Liver (tissue), 9 donors: ENCODE results near the gene ABCA1. TPM values are rescaled to one million over a fixed set of nuclear protein-coding genes. Genes with fewer than 3 reads are reported as not detected.

Source experiments
- DNase-seq: peaks from one replicate; pipeline ENCODE4 v3.0.0-alpha.2; 2017; ENCODE audit warnings: low spot score
- H3K27ac ChIP-seq, 2 donors: one replicate each; pipeline ENCODE4 v1.7.0; 2013; ENCODE audit warnings: inconsistent platforms in 2 of 2, low read length in 2 of 2, control low read depth in 1 of 2, low read depth in 1 of 2, mild to moderate bottlenecking in 1 of 2
- H3K27me3 ChIP-seq, 4 donors: one replicate each; pipeline versions ENCODE4 v1.6.1 to v1.7.0; 2013; ENCODE audit warnings: low read length in 3 of 4, inconsistent platforms in 1 of 4, mild to moderate bottlenecking in 1 of 4, moderate library complexity in 1 of 4; ENCODE audit not compliant: control insufficient read depth in 4 of 4, insufficient read depth in 4 of 4
- H3K36me3 ChIP-seq, 4 donors: one replicate each; pipeline versions ENCODE4 v1.6.1 to v1.7.0; 2013; ENCODE audit warnings: low read length in 3 of 4, mild to moderate bottlenecking in 3 of 4, low read depth in 1 of 4, moderate library complexity in 1 of 4; ENCODE audit not compliant: control insufficient read depth in 4 of 4, insufficient read depth in 3 of 4
- H3K4me1 ChIP-seq, 4 donors: one replicate each; pipeline versions ENCODE4 v1.6.1 to v1.7.0; 2013; ENCODE audit warnings: low read length in 3 of 4, mild to moderate bottlenecking in 3 of 4, moderate library complexity in 1 of 4; ENCODE audit not compliant: control insufficient read depth in 4 of 4, insufficient read depth in 4 of 4
- H3K4me3 ChIP-seq, 3 donors: one replicate each; pipeline versions ENCODE4 v1.6.1 to v1.7.0; 2013; ENCODE audit warnings: low read length in 3 of 3, control low read depth in 1 of 3, low read depth in 1 of 3, mild to moderate bottlenecking in 1 of 3
- H3K9ac ChIP-seq, 2 donors: one replicate each; pipeline ENCODE4 v1.7.0; 2013; ENCODE audit warnings: low read length in 2 of 2, mild to moderate bottlenecking in 2 of 2, moderate library complexity in 2 of 2, control low read depth in 1 of 2, low read depth in 1 of 2
- H3K9me3 ChIP-seq, 4 donors: one replicate each; pipeline versions ENCODE4 v1.6.1 to v1.7.0; 2013; ENCODE audit warnings: low read length in 3 of 4; ENCODE audit not compliant: control insufficient read depth in 4 of 4
- EGR1 ChIP-seq, 2 donors: IDR thresholded peaks; 2 replicates each; pipeline ENCODE4 v1.6.1; 2016 to 2018; ENCODE audit warnings: antibody characterized with exemption in 2 of 2, low read depth in 2 of 2
- FOXA1 ChIP-seq: IDR thresholded peaks from 2 replicates; pipeline ENCODE4 v1.6.1; 2016; ENCODE audit warnings: antibody characterized with exemption
- FOXA2 ChIP-seq: IDR thresholded peaks from 2 replicates; pipeline ENCODE4 v1.6.1; 2016; ENCODE audit warnings: antibody characterized with exemption
- GABPA ChIP-seq, 2 donors: IDR thresholded peaks in 1 of 2; conservative IDR thresholded peaks in 1 of 2; 2 replicates each; pipeline ENCODE4 v1.6.1; 2016; ENCODE audit warnings: antibody characterized with exemption in 2 of 2, mild to moderate bottlenecking in 1 of 2, moderate library complexity in 1 of 2
- HNF4A ChIP-seq, 2 donors: conservative IDR thresholded peaks; 2 replicates each; pipeline ENCODE4 v1.6.1; 2016; ENCODE audit warnings: antibody characterized with exemption in 2 of 2, mild to moderate bottlenecking in 2 of 2
- HNF4G ChIP-seq: IDR thresholded peaks from 2 replicates; pipeline ENCODE4 v1.6.1; 2016; ENCODE audit warnings: antibody characterized with exemption
- JUND ChIP-seq, 2 donors: IDR thresholded peaks; 2 replicates each; pipeline ENCODE4 v1.6.1; 2016; ENCODE audit warnings: antibody characterized with exemption in 2 of 2
- NR2F2 ChIP-seq: IDR thresholded peaks from 2 replicates; pipeline ENCODE4 v1.6.1; 2016; ENCODE audit warnings: antibody characterized with exemption
- RAD21 ChIP-seq, 2 donors: IDR thresholded peaks; 2 replicates each; pipeline ENCODE4 v1.6.1; 2016; ENCODE audit warnings: antibody characterized with exemption in 2 of 2, mild to moderate bottlenecking in 2 of 2
- RXRA ChIP-seq, 2 donors: IDR thresholded peaks; 2 replicates each; pipeline ENCODE4 v1.6.1; 2017 to 2018; ENCODE audit warnings: antibody characterized with exemption in 2 of 2, mild to moderate bottlenecking in 1 of 2
- SP1 ChIP-seq: IDR thresholded peaks from 2 replicates; pipeline ENCODE4 v1.6.1; 2018; ENCODE audit warnings: antibody characterized with exemption, mild to moderate bottlenecking
- TAF1 ChIP-seq: conservative IDR thresholded peaks from 2 replicates; pipeline ENCODE4 v1.6.1; 2016; ENCODE audit warnings: antibody characterized with exemption, mild to moderate bottlenecking
- YY1 ChIP-seq: IDR thresholded peaks from 2 replicates; pipeline ENCODE4 v1.6.1; 2016; ENCODE audit warnings: antibody characterized with exemption, mild to moderate bottlenecking
- WGBS: extraction: QIAGEN DNeasy Blood & Tissue Kit; methylation state at CpG from one replicate; pipeline ENCODE4 v1.1.7; 2013; 5-methylcytosine and 5-hydroxymethylcytosine counted together
- polyA plus RNA-seq, 2 donors: library from polyadenylated mRNA; stranded (reverse) in 1 of 2; unstranded in 1 of 2; fragments of 200-250 nt in 1 of 2; fragments of >200 nt in 1 of 2; fragmentation: Nextera tagmentation in 1 of 2; extraction: Ambion mirVana in 1 of 2; gene quantifications; one replicate each; pipeline versions ENCODE4 v1.2.1 to v1.2.3, GENCODE V29; 2013 to 2015
- total RNA-seq, 2 donors: library from RNA; depleted of rRNA; stranded (reverse); fragments of >200 nt; gene quantifications; one replicate each; pipeline ENCODE4 v1.2.3, GENCODE V29; 2014
- TF ChIP-seq, protein P1 (sequence below): IDR thresholded peaks from 2 replicates; pipeline ENCODE4 v1.6.1; 2016; ENCODE audit warnings: antibody characterized with exemption
- TF ChIP-seq, protein P2 (sequence below): IDR thresholded peaks from 2 replicates; pipeline ENCODE4 v1.6.1; 2016; ENCODE audit warnings: antibody characterized with exemption, mild to moderate bottlenecking
- TF ChIP-seq, protein P3 (sequence below): IDR thresholded peaks from 2 replicates; pipeline ENCODE4 v1.6.1; 2016; ENCODE audit warnings: antibody characterized with exemption
- donor health status: healthy.
- donor health status: healthy.
- donor health status: healthy.
- donor health status: healthy.
- donor health status: healthy.

ABCA1 gene
- total and polyA plus RNA-seq, 4 donors, result 15.4 to 223 (median 62.9) TPM

GRCh38 chr9:104786293-104786692 lies 141.7 kb downstream of the ABCA1 start:
- no peak for TF ChIP-seq FOXA2
- TF ChIP-seq SP1, result no peak
- TF ChIP-seq NR2F2, result no peak
- TF ChIP-seq FOXA1, result no peak
- TF ChIP-seq, protein P1, sequence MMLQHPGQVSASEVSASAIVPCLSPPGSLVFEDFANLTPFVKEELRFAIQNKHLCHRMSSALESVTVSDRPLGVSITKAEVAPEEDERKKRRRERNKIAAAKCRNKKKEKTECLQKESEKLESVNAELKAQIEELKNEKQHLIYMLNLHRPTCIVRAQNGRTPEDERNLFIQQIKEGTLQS, result no peak
- TF ChIP-seq EGR1 (IDR thresholded peaks at IDR 0.05; ENCODE audit: low read depth in 2 of 2), result no peak
- no peak for TF ChIP-seq HNF4A (conservative IDR thresholded peaks at IDR 0.05)
- no peak for TF ChIP-seq GABPA (IDR thresholded peaks at IDR 0.05 in 1 of 2, conservative IDR thresholded peaks at IDR 0.05 in 1 of 2)
- no peak for TF ChIP-seq JUND (IDR thresholded peaks at IDR 0.05)
- TF ChIP-seq YY1, result no peak
- TF ChIP-seq HNF4G, result no peak
- TF ChIP-seq, protein P2, sequence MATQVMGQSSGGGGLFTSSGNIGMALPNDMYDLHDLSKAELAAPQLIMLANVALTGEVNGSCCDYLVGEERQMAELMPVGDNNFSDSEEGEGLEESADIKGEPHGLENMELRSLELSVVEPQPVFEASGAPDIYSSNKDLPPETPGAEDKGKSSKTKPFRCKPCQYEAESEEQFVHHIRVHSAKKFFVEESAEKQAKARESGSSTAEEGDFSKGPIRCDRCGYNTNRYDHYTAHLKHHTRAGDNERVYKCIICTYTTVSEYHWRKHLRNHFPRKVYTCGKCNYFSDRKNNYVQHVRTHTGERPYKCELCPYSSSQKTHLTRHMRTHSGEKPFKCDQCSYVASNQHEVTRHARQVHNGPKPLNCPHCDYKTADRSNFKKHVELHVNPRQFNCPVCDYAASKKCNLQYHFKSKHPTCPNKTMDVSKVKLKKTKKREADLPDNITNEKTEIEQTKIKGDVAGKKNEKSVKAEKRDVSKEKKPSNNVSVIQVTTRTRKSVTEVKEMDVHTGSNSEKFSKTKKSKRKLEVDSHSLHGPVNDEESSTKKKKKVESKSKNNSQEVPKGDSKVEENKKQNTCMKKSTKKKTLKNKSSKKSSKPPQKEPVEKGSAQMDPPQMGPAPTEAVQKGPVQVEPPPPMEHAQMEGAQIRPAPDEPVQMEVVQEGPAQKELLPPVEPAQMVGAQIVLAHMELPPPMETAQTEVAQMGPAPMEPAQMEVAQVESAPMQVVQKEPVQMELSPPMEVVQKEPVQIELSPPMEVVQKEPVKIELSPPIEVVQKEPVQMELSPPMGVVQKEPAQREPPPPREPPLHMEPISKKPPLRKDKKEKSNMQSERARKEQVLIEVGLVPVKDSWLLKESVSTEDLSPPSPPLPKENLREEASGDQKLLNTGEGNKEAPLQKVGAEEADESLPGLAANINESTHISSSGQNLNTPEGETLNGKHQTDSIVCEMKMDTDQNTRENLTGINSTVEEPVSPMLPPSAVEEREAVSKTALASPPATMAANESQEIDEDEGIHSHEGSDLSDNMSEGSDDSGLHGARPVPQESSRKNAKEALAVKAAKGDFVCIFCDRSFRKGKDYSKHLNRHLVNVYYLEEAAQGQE, result no peak
- TF ChIP-seq, protein P3, sequence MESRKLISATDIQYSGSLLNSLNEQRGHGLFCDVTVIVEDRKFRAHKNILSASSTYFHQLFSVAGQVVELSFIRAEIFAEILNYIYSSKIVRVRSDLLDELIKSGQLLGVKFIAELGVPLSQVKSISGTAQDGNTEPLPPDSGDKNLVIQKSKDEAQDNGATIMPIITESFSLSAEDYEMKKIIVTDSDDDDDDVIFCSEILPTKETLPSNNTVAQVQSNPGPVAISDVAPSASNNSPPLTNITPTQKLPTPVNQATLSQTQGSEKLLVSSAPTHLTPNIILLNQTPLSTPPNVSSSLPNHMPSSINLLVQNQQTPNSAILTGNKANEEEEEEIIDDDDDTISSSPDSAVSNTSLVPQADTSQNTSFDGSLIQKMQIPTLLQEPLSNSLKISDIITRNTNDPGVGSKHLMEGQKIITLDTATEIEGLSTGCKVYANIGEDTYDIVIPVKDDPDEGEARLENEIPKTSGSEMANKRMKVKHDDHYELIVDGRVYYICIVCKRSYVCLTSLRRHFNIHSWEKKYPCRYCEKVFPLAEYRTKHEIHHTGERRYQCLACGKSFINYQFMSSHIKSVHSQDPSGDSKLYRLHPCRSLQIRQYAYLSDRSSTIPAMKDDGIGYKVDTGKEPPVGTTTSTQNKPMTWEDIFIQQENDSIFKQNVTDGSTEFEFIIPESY, result no peak
- Histone ChIP-seq H3K4me3 (no peak overlapping the region), H3K36me3 (peaks cover 33 to 90% (median 84%) of the 10 kb centered on the region in 4 donors), H3K4me1 (no peaks in the 10 kb centered on the region), H3K27me3 (no peaks in the 10 kb centered on the region), H3K9ac (no peak overlapping the region), H3K9me3 (no peaks in the 10 kb centered on the region), H3K27ac (no peak overlapping the region)
- DNase-seq, result no peak
- WGBS, result 98% methylated on average over 1 of the region's 1 CpG

GRCh38 chr9:104784098-104784497 lies 143.9 kb downstream of the ABCA1 start:
- Histone ChIP-seq H3K36me3 (peaks cover 28 to 75% (median 69%) of the 10 kb centered on the region in 4 donors), H3K9me3 (no peaks in the 10 kb centered on the region), H3K27ac (no peak overlapping the region), H3K4me1 (no peaks in the 10 kb centered on the region), H3K27me3 (no peaks in the 10 kb centered on the region), H3K9ac (no peak overlapping the region), H3K4me3 (no peak overlapping the region)
- no peak for DNase-seq
- 63% methylated on average over 2 of the region's 2 CpGs for WGBS
- TF ChIP-seq RAD21 (IDR thresholded peaks at IDR 0.05), result no peak
- no peak for TF ChIP-seq TAF1
- TF ChIP-seq, protein P1, result no peak
- TF ChIP-seq, protein P2, result no peak
- TF ChIP-seq RXRA (IDR thresholded peaks at IDR 0.05), result no peak
- TF ChIP-seq NR2F2, result no peak
- TF ChIP-seq GABPA (IDR thresholded peaks at IDR 0.05 in 1 of 2, conservative IDR thresholded peaks at IDR 0.05 in 1 of 2), result no peak
- TF ChIP-seq FOXA2, result no peak
